Measurements from ENCODE around the gene AGXT2. TPM values are rescaled to one million over a fixed set of nuclear protein-coding genes. Genes with fewer than 3 reads are reported as not detected.

Gene AGXT2
- total RNA-seq, 1 donor from 2014 or later: not detected

DNA sequence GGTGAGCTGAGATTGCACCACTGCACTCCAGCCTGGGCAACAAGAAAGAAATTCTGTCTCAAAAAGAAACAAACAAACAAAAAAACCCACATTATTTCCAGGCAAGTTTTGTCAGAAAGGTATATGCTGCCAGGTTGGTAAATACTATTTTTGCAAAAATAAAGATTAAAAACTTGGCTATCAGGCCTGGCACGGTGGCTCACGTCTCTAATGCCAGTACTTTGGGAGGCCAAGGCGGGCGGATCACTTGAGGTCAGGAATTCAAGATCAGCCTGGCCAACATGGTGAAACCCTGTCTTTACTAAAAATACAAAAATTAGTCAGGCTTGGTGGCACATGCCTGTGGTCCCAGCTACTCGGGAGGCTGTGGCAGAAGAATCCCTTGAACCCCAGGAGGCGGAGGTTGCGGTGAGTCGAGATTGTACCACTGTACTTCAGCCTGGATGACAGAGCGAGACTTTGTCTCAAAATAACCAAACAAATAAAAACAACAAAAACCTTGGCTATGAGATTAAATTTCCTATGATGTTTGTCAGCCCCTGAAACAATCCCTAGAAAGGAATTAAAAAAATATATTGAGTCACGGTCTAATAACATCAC, 22.7 kb downstream of the AGXT2 start:
- Mint-ChIP-seq H3K27me3 (ENCODE audit: low read depth) (peaks cover 9% of the 10 kb centered on the region), H3K36me3 (ENCODE audit: low read depth) (no peaks in the 10 kb centered on the region), H3K4me1 (ENCODE audit: low read depth) (no peaks in the 10 kb centered on the region), H3K9me3 (no peaks in the 10 kb centered on the region), H3K27ac (no peak overlapping the region), H3K4me3 (ENCODE audit: low read depth) (no peak overlapping the region)
- DNase-seq (ENCODE audit: low spot score): no peak
- intact Hi-C loops (cut with micrococcal nuclease): no loop called here

GRCh38 chr5:35023391-35024178, 24.2 kb downstream of the AGXT2 start:
- Mint-ChIP-seq H3K4me3 (ENCODE audit: low read depth) (no peak overlapping the region), H3K36me3 (ENCODE audit: low read depth) (no peaks in the 10 kb centered on the region), H3K27ac (no peak overlapping the region), H3K4me1 (ENCODE audit: low read depth) (no peaks in the 10 kb centered on the region), H3K9me3 (no peaks in the 10 kb centered on the region), H3K27me3 (ENCODE audit: low read depth) (peaks cover 2% of the 10 kb centered on the region)
- no peak for DNase-seq (ENCODE audit: low spot score)
- intact Hi-C loops (cut with micrococcal nuclease): no loop called here

GRCh38 chr5:35016174-35017051, 31.3 kb downstream of the AGXT2 start:
- H3K4me3 Mint-ChIP-seq (ENCODE audit: low read depth): no peak overlapping the region
- peaks cover 5% of the 10 kb centered on the region for H3K4me1 Mint-ChIP-seq (ENCODE audit: low read depth)
- H3K27ac Mint-ChIP-seq: no peak overlapping the region
- no peaks in the 10 kb centered on the region for H3K9me3 Mint-ChIP-seq
- H3K27me3 Mint-ChIP-seq (ENCODE audit: low read depth): peaks cover 6% of the 10 kb centered on the region
- no peak for DNase-seq (ENCODE audit: low spot score)
- intact Hi-C loops (cut with micrococcal nuclease): no loop called here
- no peaks in the 10 kb centered on the region for H3K36me3 Mint-ChIP-seq (ENCODE audit: low read depth)

DNA sequence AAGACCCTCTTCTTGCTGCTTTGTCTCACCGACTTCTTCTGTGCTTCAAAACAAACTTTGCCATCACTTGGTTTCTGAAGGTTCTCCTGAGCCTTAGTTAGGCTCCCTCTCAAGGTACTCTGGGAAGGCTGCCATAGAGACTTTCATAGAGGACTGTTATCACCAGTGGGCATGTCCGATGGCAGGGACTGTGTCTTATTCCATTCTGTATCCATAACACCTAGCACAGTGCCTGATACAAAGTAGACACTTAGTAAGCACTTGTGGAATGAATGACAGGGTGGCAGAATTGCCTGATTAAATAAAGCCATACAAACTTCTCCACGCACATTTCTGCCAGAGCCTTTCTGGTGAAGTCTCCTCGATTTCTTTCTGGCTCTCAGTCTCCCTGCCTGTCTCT, 32.7 kb downstream of the AGXT2 start:
- Mint-ChIP-seq H3K27me3 (ENCODE audit: low read depth) (peaks cover 6% of the 10 kb centered on the region), H3K27ac (no peak overlapping the region), H3K4me1 (ENCODE audit: low read depth) (peaks cover 5% of the 10 kb centered on the region), H3K9me3 (no peaks in the 10 kb centered on the region), H3K4me3 (ENCODE audit: low read depth) (no peak overlapping the region), H3K36me3 (ENCODE audit: low read depth) (no peaks in the 10 kb centered on the region)
- no peak for DNase-seq (ENCODE audit: low spot score)
- intact Hi-C loops (cut with micrococcal nuclease): no loop called here

GRCh38 chr5:35012796-35013195, 35.0 kb downstream of the AGXT2 start:
- Mint-ChIP-seq H3K27me3 (ENCODE audit: low read depth) (peaks cover 9% of the 10 kb centered on the region), H3K4me1 (ENCODE audit: low read depth) (peaks cover 5% of the 10 kb centered on the region), H3K9me3 (no peaks in the 10 kb centered on the region), H3K27ac (no peak overlapping the region), H3K4me3 (ENCODE audit: low read depth) (no peak overlapping the region), H3K36me3 (ENCODE audit: low read depth) (no peaks in the 10 kb centered on the region)
- DNase-seq (ENCODE audit: low spot score): no peak
- intact Hi-C loops (cut with micrococcal nuclease): no loop called here

DNA sequence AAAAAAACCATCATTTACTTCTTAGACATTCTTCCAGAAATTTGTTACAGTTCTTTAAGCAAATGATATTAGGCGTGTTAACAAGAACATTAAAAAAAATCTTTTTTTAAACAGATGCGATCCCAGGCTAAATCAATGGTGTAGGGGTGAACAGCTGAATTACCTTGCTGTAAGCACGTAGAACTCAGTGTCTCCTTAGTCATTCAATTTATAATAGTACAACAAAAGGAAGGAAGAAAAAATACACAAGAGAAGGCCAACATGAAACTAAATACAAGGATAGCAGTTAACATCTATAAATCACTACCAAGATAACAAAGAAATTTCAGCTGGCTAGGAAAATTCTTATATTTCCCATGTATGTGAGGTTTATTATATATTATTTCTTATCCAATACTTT, 35.4 kb downstream of the AGXT2 start:
- Mint-ChIP-seq H3K4me3 (ENCODE audit: low read depth) (no peak overlapping the region), H3K36me3 (ENCODE audit: low read depth) (no peaks in the 10 kb centered on the region), H3K27ac (no peak overlapping the region), H3K4me1 (ENCODE audit: low read depth) (peaks cover 5% of the 10 kb centered on the region), H3K9me3 (no peaks in the 10 kb centered on the region), H3K27me3 (ENCODE audit: low read depth) (peaks cover 9% of the 10 kb centered on the region)
- intact Hi-C loops (cut with micrococcal nuclease): no loop called here
- no peak for DNase-seq (ENCODE audit: low spot score)

DNA sequence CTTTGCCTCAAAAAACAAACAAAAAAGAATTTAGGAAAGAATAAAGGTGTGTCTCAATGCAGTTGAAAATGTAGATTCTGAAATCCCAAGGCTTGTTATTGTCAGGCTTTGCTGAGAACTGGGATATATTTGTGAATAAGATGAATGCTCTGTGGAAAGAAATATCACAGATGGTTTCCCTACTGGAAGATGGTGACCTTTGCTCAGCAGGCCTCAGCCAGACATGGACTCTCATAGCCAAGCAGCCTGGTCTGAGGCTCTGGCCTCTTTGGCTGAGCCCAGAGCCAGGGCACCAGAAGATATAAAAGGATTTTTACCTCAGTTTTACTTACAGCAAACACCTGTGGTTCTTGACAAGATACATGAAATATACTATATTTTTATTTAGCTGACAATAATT, 37.1 kb downstream of the AGXT2 start:
- peaks cover 10% of the 10 kb centered on the region for H3K27me3 Mint-ChIP-seq (ENCODE audit: low read depth)
- no peaks in the 10 kb centered on the region for H3K36me3 Mint-ChIP-seq (ENCODE audit: low read depth)
- no peaks in the 10 kb centered on the region for H3K4me1 Mint-ChIP-seq (ENCODE audit: low read depth)
- intact Hi-C loops (cut with micrococcal nuclease): no loop called here
- no peak for DNase-seq (ENCODE audit: low spot score)
- H3K9me3 Mint-ChIP-seq: no peaks in the 10 kb centered on the region
- no peak overlapping the region for H3K4me3 Mint-ChIP-seq (ENCODE audit: low read depth)
- H3K27ac Mint-ChIP-seq: no peak overlapping the region

- Mint-ChIP-seq H3K27me3 (ENCODE audit: low read depth) (peaks cover 11% of the 10 kb centered on the region), H3K9me3 (no peaks in the 10 kb centered on the region), H3K27ac (no peak overlapping the region), H3K36me3 (ENCODE audit: low read depth) (no peaks in the 10 kb centered on the region), H3K4me3 (ENCODE audit: low read depth) (no peak overlapping the region), H3K4me1 (ENCODE audit: low read depth) (no peaks in the 10 kb centered on the region)
- intact Hi-C loops (cut with micrococcal nuclease): no loop called here
- DNase-seq (ENCODE audit: low spot score): no peak
These were observed 38.1 kb downstream of the AGXT2 start for GRCh38 chr5:35009657-35010056.

- no peaks in the 10 kb centered on the region for H3K9me3 Mint-ChIP-seq
- no peak for DNase-seq (ENCODE audit: low spot score)
- peaks cover 12% of the 10 kb centered on the region for H3K27me3 Mint-ChIP-seq (ENCODE audit: low read depth)
- H3K4me3 Mint-ChIP-seq (ENCODE audit: low read depth): no peak overlapping the region
- H3K27ac Mint-ChIP-seq: no peak overlapping the region
- intact Hi-C loops (cut with micrococcal nuclease): no loop called here
- H3K36me3 Mint-ChIP-seq (ENCODE audit: low read depth): no peaks in the 10 kb centered on the region
- H3K4me1 Mint-ChIP-seq (ENCODE audit: low read depth): no peaks in the 10 kb centered on the region
These were observed 38.7 kb downstream of the AGXT2 start for GRCh38 chr5:35009019-35009418.

DNA sequence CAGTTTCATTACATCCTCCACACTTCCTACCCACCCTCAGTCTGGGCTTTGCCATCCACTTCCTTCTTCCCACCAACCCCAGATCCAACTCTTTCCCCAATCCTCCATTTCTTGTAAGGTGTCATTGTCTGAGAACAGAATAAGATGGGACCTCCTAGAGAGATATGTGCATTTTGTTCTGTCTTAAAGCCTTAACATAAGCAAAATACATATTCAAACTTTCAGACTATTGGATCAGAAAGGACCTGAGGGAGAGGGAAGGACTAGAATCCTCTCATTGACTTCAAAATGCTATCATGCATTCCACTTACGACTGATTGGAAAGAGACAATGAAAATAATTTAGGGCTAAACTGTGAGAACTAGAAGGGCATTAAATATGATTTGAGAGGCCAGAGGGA, 43.0 kb downstream of the AGXT2 start:
- intact Hi-C loops (cut with micrococcal nuclease): no loop called here
- peaks cover 14% of the 10 kb centered on the region for H3K27me3 Mint-ChIP-seq (ENCODE audit: low read depth)
- H3K36me3 Mint-ChIP-seq (ENCODE audit: low read depth): no peaks in the 10 kb centered on the region
- no peaks in the 10 kb centered on the region for H3K9me3 Mint-ChIP-seq
- H3K27ac Mint-ChIP-seq: no peak overlapping the region
- no peak overlapping the region for H3K4me3 Mint-ChIP-seq (ENCODE audit: low read depth)
- no peak for DNase-seq (ENCODE audit: low spot score)
- H3K4me1 Mint-ChIP-seq (ENCODE audit: low read depth): no peaks in the 10 kb centered on the region

DNA sequence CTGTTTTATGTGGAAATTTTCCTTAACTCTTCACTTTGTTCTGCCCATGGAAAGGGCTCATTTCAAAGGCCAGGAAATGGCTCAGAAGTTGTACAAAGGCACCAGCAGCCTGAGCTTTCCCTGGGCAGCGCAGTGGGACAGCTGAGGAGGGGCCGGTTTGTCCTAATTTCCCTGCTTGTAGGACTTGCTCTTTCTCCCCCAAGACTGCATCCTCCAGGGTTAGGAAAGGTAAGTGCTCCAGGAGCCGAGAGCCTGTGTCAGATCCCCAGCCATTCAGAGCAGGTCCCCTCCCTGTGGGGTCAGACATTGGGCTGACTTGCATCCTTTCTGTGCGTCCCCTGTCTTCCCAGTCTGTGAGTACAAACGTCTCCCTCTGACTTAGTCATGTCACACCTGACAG, 43.5 kb downstream of the AGXT2 start:
- intact Hi-C loops (cut with micrococcal nuclease): no loop called here
- H3K9me3 Mint-ChIP-seq: no peaks in the 10 kb centered on the region
- H3K4me3 Mint-ChIP-seq (ENCODE audit: low read depth): no peak overlapping the region
- H3K27me3 Mint-ChIP-seq (ENCODE audit: low read depth): peaks cover 14% of the 10 kb centered on the region
- no peak for DNase-seq (ENCODE audit: low spot score)
- H3K36me3 Mint-ChIP-seq (ENCODE audit: low read depth): no peaks in the 10 kb centered on the region
- H3K27ac Mint-ChIP-seq: no peak overlapping the region
- no peaks in the 10 kb centered on the region for H3K4me1 Mint-ChIP-seq (ENCODE audit: low read depth)

GRCh38 chr5:35003018-35003957, 44.5 kb downstream of the AGXT2 start:
- peak; percentile 45 for DNase-seq (ENCODE audit: low spot score)
- Mint-ChIP-seq H3K36me3 (ENCODE audit: low read depth) (no peaks in the 10 kb centered on the region), H3K27ac (no peak overlapping the region), H3K9me3 (no peaks in the 10 kb centered on the region), H3K4me1 (ENCODE audit: low read depth) (no peaks in the 10 kb centered on the region), H3K4me3 (ENCODE audit: low read depth) (no peak overlapping the region), H3K27me3 (ENCODE audit: low read depth) (peaks cover 15% of the 10 kb centered on the region)
- intact Hi-C loops (cut with micrococcal nuclease): loop anchor here (2.0 kb wide), 3 partner anchors 44 to 528 kb away; no protein-coding TSS in a partner anchor
